Hematopoietic multipotent progenitor cell treated with erythropoietin and hydrocortisone succinate and interleukin-3 and kit ligand, for 17 days (in vitro differentiated cells): ENCODE results near the gene PLXNA4.

Source experiments
- DNase-seq: peaks from one replicate; pipeline ENCODE4 v3.0.0-alpha.2; 2015; ENCODE audit warnings: low spot score

PLXNA4 gene

DNA sequence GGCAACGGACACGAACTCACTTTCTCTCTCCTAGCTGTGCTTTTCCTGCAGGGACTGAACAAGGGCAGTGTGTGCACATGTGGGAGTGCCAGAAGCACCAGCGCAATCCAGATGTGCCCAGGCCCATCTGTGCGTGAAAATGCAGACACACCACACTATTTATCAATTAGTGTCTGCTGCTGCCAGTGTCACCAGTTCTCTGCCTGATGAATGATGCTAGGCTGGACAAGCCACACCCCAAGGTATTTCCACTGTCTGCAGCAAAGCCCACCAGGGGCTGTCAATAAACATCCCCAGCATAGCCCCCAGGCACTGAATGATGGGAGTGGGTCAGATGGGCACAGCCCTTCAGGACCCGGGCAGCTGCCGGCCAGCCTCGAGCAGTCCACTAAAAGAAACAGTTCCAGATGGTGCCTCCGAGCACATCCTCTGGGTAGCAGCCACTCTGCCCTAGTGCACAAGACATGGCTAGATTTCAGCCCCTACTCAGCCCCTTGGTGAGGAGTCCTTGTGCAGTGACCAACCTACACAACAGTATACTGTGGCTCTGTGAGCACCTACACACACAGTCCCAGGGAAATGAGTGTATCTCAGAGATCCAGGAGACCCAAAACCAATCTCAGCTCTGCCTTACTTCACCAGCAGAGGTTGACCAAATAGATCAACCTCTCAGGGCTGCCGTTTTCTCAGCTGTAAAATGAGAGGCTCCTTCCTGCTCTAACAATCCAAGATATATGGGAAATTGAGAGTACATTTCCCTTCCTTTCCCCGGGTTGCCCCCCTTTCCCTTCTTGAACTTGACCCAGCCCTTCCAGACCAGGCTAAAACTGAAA, 314.7 kb downstream of the PLXNA4 start:
- DNase-seq: no peak

DNA sequence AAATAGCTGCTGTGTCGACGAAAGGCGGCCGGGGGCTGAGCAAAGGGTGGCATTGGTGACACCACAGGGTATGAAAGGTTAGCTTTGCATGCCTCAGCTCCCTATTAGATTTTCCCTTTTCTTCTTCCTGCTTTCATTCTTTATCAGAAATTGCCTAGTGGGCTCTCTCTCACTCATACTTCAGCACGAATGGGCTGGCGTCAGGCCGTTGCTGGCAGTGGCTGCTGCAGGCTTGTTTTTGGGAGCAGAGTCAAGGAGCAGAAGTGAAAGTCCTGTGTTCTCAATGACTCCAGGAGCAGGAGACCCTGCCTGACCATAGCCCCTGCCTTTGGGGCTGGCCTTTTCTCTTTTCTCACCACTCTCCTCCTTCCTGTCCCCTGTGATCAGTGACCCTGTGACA, 318.0 kb downstream of the PLXNA4 start:
- no peak for DNase-seq

DNA sequence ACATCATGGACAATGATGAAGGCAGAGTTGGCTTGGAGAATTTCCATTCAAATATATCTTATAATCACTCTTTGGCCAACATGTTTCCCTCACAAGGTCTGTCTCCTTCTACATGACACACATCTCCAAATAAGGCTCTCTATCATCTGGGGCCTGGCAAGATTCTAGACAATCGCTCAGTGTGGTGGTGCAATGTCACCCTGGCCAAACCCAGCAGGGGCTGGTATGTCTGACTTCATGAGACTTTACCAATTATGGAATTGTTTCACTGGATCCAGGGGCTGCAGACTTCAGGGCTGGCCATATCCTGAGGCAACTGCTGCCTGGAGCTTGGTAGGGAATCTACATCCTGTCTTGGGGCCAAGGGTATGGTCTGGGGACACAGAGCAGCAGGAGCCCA, 319.0 kb downstream of the PLXNA4 start:
- no peak for DNase-seq

DNA sequence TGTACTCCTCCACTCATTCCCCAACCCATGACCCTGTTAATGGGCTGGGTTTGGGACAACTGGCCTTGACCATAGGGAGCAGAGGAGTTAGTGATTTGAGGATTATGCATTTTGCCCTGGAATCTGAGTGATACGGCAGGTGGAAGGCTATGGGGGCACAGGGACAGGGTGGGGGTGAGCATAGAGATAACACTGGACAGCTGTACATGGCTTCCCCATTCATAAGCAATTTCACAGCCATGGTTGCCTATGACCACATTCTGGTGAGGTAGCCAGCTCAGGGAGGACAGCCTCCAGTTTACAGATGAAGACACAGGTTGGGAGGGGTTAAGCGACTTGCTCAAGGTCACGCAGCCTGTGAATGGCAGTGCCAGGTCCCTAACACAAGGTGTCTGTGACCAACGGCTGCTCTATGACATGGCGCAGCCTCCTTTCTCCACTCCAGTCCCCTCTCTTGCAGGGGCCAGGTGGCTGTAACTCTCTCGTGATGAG, 319.5 kb downstream of the PLXNA4 start:
- no peak for DNase-seq

DNA sequence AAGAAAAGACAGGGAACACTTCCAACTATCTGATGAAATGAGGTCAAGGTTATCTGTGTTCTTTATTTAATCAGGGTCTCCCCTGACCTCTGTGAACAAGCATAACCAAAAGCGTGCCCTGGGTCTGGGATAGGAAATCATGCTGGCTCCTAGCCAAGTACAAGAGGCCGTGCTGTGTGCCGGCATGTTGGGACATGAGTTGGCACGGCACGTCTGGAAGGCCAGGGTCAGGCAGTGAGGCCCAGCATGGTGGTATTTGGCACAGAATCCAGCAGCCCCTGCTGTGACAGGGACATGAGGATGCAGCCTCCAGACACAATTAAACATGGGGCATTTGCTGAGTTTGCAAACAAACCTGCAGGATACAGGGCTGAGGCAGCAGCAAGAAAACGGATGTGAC, 320.4 kb downstream of the PLXNA4 start:
- no peak for DNase-seq

DNA sequence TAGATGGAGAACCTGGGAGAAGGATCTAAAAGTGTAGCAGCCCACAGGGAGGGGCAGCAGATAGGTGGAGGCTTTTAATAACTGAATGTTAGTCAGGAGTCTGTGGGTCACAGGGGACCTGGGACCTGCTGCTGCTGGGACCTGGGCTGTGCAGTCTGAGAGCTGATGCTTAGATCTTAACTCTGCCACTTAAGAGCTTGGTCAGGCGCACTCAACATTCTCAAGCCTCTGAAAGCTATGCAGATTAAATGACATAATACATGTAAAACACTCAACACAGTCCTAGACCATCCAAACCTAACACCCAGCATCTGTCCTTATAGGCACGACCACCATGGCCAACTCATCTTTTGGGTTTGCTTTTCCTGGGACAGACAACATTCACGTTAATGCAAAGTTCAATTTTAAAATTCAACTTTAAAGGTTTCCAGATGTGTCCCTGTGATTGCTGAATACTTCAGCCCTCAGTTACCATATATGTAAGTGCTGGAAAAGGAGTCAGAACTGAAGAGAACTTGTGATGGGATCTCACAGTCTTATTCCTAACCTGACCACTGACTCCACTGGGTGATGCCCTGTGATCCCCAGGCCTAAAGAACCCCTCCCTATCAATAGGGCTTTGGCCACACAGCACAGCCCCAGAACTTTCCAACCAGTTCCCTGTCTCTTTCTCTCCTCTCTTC, 321.0 kb downstream of the PLXNA4 start:
- no peak for DNase-seq

DNA sequence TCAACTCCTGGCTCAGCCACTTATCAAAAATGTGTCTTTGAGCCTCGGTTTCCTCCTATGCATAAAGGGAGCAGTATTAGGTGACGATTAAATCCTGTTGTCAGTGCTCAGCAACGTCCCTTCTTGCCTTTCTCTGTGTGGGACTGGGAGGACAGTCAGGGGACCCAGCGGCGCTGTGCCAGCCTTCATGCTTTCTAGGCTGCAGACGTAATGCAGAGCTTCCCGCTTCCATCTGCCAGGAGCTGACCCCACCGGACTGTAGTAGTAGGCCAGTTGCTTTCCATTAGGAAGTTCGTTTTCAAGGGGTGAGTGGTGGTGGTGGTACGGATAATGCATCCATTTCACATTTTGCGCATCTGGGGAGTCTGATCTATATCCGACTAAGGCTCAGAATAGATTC, 321.8 kb downstream of the PLXNA4 start:
- no peak for DNase-seq

DNA sequence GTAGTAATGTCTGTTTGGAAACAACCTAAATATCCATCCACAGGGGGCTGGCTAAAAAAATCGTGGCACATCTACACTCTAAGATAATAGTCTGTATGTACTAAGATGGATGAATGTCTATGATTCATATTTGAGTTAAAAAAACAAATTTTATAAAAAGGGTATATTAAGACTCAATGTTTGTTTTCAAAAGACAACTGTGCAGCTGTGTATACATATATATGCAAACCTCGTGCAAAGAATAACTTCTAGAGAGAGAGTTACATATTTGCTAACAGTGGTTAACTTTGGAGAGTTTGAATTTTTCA, 323.5 kb downstream of the PLXNA4 start:
- DNase-seq: no peak

DNA sequence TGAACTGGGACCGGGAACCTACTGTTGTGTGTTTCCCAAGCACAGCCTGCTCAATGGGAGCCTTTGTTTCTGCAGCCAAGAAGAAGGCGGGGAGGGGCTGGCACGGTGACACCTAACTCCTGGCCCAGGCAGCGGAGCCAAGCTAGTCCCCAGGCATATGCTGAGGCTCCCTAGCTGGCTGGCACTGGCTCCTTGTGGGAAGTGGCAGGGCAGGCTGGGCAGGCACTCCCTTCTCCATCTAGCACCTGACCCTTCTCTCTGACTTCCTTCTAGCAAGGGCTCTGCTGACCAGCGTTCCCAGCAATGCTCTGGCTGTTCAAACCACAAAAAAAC, 325.0 kb downstream of the PLXNA4 start:
- DNase-seq: no peak

GRCh38 chr7:132250480-132251326, 325.6 kb downstream of the PLXNA4 start:
- DNase-seq: no peak

- no peak for DNase-seq
Measured at GRCh38 chr7:132249256-132249971, 326.9 kb downstream of the PLXNA4 start.

GRCh38 chr7:132248841-132249240, 327.4 kb downstream of the PLXNA4 start:
- DNase-seq: no peak

DNA sequence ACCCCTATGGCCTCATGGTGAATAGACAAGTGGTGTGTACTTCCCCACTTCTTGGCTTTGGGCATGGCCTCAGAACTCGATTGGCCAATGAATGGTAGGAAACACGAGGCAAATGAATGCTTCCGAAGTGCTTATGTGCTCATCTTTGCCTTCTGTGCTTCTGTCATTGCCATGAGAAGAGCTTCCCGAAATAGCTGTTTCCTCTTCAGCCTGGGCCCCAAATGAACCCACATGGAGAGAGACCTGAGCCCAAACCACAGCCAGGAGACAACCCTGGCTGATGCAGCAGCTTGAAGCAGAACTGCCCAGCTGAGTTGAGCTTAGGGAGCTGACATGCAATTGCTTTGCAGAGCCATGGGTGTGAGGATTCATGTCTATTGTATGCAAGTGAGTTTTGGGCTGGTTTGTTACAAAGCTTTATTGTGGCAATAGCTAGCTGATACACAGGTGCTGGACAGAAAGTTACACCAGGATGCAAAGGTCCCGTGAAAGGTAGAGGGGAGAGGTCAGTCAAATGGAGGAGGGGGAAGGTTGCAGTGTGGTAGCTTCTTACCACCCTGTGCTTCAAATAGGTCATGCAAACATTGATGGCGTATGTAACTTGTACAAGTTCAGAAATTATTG, 328.2 kb downstream of the PLXNA4 start:
- DNase-seq: no peak

DNA sequence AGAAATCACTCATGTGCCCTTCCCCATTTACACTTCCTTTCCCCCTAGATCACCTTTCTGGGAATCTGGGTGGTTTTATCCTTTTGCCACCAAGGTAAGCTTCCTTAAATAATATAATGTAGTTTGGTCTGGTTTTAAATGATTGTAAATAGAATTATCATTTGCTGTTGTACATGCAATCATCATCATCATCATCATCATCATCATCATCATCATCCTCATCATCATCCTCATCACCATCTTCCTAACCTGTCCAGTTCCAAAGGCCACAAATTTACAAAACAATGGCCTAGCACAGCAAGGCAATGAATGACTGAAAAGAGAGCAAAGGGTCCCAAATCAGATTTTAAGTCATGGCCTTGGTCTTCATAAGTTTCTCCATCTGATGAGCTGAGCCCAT, 329.7 kb downstream of the PLXNA4 start:
- no peak for DNase-seq

- DNase-seq: no peak
Measured at GRCh38 chr7:132245539-132245938, 330.7 kb downstream of the PLXNA4 start.

DNA sequence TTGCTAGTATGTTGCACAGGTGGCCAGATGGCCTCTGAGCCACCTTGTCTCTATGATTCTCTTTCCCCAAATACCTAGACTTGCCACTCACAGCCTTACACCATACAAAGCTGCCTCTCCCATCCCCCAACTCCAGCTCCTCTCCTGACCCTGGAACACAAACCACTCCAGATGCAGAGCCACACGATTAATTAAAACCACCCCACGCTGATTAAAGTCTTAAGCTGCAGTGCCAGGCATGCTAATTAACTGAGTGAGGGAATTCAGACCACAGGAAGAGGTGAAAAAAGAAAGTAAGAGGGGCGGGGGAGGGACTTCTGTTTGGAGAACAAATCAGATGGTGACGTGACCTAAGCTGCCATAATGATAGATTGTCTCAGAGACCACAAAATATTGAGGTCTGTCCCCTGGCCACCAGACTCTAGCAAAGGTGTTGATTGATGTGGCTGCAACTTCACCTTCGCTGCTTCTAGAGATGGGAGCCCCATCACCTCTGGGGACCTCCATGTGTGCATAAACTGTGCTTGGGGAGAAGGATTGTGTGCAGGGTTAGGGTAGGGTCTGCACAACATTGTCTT, 331.3 kb downstream of the PLXNA4 start:
- DNase-seq: no peak

GRCh38 chr7:132243463-132243862, 332.8 kb downstream of the PLXNA4 start:
- no peak for DNase-seq

GRCh38 chr7:132243051-132243450, 333.2 kb downstream of the PLXNA4 start:
- no peak for DNase-seq

DNA sequence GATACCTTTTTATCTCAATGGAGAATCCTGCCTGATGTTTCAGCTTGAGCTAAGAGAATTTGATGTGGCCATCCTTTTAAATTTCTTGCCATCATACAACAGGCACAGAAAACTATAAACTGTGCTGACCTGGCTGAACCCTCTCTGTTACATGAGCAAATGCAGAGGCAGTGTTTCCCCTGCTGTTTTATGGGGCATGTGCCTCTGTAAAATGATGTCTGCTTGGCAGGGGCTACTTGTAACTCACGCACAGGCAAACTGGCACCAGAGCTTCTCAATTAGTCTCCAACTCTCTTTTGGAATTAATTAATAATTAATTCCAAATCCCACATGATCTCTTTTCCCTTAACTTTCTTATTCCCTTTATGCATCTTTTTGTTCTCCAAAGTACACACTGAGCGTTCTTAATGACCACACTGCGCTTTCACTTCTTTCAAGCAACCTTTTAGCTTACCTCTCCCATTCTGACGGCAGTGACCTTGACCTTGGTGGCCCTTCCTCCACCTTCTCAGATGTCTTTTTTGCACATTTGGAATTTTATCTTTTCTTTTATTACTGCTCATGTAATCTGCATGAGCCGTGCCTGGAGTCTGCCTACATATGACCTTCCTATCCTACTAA, 334.0 kb downstream of the PLXNA4 start:
- no peak for DNase-seq

- DNase-seq: no peak
Measured at GRCh38 chr7:132240821-132241422, 335.3 kb downstream of the PLXNA4 start.

DNA sequence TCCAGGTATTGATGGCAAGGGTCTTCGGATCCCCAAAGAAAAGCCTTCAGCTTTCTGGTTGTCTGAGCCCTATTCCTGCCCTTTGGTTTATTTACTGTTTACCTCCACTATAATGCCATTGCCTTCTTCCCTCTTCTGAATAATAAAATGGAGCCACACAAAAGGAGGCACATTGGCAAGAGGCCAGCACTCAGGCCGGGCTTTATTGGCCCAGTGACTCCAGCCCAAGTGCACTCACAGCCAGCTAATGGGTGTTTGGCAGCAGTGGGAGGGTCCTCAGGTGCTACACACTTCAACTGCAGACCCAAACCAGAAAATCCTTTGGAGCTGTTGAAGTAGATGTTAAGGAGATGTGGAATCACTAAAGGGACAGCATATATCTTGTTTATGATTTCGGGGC, 336.0 kb downstream of the PLXNA4 start:
- no peak for DNase-seq
